IPS-NIHi11 (cell line): ENCODE measurements around the gene DCAKD.
A peak's percentile ranks its signal among the peaks of the same experiment; 100 is the strongest.

Experiments used
- DNase-seq: peaks from one replicate; pipeline ENCODE4 v3.0.0; 2012; ENCODE audit warnings: mixed read lengths, low spot score

DCAKD gene, protein sequence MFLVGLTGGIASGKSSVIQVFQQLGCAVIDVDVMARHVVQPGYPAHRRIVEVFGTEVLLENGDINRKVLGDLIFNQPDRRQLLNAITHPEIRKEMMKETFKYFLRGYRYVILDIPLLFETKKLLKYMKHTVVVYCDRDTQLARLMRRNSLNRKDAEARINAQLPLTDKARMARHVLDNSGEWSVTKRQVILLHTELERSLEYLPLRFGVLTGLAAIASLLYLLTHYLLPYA

DNA sequence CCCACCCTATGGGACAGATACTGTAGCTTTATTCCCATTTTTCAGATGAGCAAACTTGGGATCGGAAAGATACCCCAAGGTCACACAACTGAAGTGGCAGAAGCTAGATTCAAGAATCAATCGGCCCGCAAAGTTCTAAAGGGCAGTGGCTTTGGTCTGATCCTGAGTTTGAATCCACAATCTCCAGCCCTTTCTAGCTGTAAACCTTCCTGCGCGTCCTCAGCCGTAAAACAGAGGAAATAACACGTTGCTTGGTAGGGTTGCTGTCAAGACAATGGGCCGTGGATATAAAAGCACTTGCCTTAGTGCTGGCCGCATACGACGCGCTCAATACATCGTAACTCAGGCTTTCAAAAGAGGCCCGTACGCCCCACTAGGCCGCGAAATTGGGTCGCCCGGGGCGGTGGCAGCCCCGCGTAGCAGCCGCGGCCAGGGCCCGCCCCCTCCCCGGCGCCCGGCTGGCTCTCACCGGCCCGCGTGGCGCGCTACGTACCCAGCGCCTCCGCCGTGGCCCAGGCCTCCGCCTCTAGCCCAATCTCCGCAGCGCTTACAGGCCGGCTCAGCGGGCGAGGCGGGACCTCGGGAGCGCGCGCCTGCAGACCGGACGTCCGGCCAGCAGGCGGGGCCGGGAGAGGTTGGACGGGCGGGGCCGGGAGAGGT is at the start of gene DCAKD:
Gene DCAKD, minus strand, starts transcription at position 573 of the 660 bp plus-strand sequence. CDS start 16,747 bp downstream, outside the sequence.
- peak; percentile 95 for DNase-seq

DNA sequence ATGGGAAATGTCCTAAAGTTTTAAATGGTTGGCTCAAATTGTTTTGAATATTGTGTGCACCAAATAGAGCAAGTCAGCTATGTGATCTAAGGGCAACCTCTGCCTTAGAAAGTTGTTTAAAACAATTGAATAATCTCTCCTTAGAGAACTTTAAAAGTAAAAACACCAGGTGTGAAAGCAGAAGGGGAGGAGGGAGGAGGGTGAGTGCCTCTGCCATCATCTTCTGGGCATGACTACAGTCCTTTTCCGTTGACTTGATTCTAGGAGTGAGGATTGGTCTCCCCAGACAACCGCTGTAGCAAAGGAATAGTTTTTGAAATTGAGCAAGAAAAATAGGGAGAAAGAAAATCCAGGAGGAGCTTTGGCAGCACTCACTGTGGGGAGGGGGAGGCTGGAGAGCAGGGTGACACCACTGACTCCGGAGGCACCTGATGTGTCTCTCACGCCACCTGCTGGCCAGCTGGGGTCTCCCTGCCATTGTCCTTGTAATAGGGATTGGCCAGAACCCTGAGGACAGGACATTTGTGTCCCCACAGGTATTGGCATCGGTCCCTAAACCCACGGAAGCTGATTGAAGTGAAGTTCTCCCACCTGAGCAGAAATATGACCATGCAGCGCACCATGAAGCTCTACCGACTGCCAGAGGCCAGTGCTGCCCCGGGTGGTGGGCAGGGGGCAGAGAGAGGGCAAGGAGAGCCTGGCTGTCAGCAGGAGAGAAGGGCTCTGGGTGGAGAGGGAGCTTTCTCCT is 47.6 kb upstream of the DCAKD start:
- peak; percentile 97 for DNase-seq

DNA sequence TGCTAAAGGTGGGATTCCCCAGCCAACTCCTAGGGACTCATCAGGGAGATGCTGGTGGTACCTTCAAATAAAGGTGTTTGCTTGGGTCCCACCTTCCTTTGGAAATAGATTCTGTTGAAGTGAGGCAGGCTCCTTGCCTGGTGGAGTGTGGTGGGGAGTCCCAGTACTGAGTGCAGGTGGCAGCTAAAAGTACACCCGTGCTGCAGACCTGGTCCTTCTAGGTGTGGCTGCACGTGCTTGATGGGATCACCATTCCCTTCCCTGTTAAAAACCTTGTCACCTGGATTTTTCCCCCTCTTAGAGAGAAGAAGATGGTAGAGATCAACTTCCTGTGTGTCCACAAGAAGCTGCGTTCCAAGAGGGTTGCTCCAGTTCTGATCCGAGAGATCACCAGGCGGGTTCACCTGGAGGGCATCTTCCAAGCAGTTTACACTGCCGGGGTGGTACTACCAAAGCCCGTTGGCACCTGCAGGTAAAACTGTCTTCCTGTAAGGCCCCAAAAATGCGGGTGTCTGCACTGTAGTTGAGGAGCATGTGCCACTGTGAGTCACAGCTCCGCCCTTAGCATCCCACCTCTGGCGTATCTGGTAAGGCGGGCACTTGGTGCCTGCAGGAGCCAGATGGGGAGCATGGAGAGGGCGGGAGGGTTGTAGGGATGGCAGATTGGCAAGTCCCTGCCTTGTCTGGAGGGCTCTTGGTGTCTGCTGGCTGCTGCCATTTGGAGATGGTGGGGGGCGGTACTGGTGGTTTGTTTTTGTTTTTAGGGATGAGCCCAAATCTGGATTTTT is 46.8 kb upstream of the DCAKD start:
- no peak for DNase-seq

DNA sequence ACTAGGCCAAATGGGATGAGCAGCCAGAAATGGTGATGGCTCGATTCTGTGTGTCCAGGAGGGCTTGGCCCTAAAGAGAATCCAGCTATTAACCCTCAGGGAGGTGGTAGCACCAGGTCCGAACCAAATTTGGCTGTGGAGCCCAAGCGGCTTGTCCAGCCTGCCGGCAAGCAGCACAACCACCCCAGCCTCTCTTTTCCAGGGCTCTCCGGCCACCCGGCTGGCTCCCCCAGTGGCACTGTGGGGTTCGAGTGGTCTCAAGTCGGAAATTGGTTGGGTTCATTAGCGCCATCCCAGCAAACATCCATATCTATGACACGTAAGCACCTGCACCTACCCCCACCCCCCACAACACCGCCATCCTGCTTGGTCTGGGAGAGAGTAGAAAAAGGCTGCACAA is 45.5 kb upstream of the DCAKD start:
- no peak for DNase-seq

DNA sequence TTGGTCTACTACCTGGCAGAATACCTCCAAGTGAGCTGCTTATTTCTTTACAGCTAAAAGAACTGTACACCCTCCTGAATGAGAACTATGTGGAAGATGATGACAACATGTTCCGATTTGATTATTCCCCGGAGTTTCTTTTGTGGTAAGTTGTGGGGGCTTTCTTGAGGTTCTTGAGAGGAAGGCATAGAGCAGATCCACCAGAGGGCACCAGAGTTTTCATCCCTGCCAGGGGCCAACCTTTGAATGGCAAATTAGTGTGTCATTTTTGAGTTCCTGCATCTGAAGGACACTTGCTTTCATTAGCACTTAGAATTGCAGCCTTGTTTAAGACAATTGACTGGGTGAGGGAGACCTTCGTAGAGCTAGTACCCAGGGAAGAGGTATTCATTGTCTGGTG is 44.7 kb upstream of the DCAKD start:
- DNase-seq: peak; percentile 64

DNA sequence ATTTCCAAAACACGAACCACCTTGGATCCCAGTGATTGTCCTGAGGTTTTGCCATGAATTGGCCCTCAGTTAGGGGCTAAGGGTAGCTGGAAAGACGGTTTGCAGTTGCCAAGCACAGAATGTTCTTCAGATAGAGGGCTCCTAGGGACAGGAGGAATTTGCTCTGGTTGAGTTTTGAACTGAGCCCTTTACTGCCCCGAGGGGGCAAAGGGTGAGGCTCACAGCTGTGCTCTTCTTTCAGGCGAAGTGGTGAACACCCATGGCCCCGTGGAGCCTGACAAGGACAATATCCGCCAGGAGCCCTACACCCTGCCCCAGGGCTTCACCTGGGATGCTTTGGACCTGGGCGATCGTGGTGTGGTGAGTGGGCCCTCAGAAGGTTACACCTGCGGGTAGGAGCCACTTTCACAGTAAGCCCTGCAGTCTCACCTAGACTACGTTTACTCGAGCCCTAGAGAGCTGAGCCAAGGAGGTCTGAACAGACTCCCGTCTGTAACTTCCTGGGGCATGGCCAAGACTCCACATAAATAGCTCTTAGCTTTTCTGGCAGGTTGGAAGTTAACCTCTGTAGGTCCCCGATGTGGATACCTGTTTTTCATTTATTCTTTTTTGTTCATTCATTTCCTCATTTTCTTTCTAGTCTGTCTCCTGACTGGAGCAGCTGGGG is 42.1 kb upstream of the DCAKD start:
- DNase-seq: no peak

DNA sequence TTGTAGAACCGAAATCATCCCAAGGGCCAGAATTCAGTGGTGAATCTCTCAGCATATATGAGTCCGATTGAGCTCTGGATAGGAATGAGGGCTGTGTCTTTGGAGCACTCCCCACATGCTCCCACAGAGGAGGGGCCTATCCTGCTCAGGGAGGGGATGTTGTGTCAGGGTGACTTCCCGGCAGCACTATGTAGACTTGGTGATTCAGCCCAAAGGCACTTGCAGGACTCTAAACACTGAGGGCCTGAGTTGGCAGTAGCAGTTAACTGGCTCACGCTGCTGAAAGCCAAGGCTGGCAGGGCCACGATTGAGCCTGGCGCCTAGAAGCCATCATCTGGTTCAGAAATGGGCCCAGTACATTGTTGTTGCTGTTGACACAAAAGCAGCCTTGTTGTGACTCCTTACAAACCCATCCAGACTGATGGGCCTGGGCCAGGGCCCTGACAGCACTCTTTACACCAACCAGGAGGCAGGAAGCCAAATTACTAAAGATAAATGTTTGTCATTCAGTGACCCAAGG is 41.5 kb upstream of the DCAKD start:
- DNase-seq: no peak

DNA sequence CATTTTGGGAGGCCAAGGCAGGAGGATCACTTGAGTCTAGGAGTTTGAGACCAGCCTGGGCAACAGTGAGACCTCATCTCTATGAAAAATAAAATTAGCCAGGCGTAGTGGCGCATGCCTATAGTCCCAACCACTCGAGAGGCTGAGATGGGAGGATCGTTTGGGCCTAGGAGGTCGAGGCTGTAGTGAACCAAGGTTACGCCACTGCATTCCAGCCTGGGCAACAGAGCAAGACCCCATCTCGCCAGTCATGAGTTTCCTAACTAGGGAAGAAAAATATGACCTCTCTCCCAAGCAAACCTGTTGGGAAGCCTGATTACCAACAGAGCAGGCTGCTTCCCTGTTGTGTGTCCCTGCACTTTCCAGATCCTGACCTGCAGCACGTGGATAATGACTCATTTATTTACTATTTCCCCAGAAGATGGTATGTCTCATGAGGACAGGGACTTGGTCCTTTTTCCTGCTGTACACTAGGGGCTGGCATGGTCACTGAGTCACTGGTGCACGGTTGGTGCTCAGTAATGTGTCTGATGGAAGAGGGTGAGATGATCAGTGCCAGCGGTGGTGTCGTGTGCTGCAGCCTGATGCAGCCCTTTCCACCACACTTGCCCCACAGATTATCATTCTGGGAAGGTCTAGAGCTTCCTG is 40.5 kb upstream of the DCAKD start:
- no peak for DNase-seq

DNA sequence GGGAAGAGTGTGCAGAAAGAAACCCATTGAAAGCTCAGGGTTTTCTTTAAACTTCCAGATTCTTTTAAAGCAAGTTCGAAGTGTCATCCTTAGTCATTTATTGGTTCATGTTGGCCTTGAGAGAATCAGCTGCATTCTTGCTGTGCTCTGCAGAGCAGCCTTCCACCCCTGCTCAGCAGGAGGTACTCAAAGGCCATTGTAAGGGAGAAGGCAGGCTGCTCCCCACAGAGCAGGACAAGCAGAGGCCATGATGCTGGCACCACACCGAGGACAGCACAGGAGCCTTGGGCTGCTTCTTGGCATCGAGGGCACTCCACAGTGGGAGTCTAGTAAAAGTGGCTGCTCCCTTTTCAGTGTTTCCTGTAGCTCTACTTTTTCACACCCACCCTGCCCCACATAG is 39.3 kb upstream of the DCAKD start:
- DNase-seq: peak; percentile 75

DNA sequence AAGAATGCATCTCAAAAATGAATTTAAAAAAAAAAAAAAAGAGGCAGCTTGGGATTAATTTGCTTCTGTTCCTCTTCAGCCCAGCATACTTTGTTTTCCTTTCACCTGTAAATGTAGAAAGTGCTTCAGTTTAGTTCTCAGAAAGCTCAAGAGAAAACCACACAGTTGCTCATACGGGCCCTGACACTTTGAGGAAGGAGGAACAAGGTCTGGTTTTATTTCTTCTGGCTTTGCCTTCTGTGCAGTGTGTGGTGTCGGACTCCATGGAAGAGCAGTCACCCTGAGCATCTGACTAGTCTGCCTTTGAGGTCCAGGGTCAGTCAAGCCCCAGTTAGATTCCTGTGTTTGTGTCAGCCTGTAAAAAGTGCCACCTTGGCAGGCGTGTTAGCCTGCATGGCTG is 37.3 kb upstream of the DCAKD start:
- DNase-seq: no peak

DNA sequence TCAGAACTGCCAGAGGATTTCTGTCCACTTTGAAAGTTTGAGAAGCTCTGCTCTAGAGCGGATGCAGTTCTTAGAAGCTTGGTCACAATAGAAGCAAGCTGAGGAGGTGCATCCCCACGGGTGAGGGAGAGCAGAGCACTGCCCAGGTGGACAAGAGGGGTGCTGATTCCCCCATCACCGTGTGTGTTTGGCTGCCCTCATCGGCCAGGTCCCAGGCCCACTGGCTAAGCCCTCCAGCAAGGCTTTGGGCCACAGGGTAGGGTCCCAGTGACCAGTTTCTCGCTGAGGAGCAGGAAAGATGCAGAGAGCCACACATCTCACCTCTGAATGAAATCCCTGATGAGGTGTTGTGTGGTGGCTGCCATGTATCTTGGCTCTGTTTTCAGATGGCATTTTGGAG is 36.5 kb upstream of the DCAKD start:
- no peak for DNase-seq

DNA sequence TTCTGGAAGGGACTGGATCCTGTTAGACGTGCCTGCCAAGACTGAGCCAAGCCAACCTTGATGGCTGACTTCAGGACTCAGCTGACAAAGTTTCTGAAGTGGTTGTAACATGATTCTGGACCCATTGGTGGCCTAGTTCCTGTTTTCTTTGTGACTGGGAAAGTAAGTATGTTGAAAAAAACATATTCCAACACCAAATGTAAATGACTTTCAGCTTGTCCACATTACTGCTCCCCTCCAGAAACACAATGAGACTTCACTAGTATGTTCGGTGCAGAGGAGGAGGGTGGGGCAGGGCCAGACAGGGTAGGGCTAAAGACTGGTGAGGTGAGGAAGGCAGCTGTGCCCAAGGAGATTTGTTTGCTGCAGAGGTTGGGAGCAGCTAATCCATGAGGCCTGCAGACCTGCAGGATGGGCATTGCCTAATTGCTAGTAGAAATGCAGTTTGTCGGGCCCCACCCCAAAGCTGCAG is 36.1 kb upstream of the DCAKD start:
- no peak for DNase-seq

DNA sequence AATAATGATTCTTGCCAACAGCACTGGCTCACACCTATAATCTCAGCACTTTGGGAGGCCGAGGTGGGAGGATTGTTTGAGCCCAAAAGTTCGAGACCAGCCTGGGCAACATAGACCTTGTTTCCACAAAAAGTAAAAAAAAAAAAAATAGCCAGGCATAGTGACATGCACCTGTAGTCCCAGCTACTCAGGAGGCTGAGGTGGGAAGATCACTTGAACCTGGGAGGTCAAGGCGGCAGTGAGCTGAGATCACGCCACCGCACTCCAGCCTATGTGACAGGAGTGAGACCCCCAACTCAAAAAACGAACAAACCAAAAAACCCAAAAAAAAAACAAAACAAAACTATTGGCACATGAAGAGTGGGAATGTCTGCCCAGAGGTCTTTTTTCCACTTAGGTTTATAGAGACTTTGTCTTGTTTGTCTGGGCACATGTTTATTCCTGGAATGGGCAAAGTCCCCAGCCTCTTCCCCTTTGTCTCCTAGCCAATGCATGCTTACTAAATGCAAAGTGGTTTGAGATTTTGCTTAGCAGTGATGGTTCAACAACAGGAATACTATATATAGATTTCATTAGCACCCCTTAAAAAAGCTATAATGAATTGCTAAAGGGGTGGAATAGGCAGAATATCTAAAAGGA is 35.6 kb upstream of the DCAKD start:
- DNase-seq: no peak

DNA sequence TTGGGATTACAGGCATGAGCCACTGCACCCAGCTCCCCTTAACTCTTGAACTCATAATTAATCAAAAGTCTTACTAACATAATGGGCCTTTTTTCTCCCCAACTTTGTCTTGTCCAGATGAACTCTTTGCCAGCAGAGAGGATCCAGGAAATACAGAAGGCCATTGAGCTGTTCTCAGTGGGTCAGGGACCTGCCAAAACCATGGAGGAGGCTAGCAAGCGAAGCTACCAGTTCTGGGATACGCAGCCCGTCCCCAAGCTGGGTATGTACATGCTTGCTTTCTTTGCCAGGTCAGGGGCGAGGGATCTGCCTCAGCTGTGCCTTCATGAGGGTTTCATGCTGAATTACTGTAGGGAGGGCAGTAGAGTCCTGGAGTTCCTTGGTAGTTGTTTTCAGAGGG is 35.0 kb upstream of the DCAKD start:
- no peak for DNase-seq

DNA sequence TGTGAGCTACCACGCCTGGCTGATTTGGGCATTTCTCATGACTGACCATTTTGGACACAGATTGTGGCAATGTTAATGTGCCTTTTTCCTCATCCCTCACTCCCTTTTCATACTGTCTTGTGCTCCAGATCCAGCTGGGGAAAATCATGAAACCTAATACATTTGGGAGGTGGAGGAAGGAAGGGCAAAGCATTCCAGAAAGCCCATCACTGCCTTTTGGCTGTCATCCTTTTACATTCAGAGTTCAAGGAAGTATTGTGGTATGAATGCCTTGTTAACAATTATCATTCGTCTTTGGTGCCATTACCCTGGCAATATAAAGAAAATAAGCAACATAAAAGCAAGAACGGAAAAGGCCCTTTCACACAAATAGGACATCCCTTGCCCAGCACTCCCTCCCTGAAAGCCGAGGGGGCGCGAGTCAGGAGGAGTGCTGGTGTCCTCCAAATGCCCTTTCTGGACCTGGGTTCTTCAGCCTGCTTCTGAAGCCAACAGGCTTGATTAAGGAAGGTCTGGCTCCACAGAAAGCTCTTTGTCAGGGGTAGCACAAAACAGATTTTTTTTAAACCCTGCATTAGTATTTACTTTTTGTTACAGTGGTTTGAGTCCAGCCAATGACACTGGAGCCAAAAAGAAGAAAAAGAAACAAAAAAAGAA is 29.7 kb upstream of the DCAKD start:
- DNase-seq: no peak

DNA sequence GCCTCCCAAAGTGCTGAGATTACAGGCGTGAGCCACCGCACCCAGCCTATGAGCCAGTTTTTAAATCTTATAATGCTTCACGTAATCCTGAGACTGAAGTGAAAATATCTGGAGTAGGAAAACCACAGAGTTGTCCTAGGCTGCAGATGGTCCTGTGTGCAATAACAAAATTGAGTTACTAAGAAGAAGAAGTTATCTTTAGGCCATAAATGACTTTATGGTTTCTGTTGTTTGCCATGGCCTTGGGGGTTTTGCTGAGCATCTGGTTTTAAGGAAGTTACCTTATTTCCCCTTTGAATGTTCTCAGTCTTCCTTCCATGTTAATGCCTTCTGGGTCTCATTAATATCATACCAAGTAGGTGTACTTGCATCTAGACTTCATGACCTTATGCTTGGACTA is 26.2 kb upstream of the DCAKD start:
- no peak for DNase-seq

DNA sequence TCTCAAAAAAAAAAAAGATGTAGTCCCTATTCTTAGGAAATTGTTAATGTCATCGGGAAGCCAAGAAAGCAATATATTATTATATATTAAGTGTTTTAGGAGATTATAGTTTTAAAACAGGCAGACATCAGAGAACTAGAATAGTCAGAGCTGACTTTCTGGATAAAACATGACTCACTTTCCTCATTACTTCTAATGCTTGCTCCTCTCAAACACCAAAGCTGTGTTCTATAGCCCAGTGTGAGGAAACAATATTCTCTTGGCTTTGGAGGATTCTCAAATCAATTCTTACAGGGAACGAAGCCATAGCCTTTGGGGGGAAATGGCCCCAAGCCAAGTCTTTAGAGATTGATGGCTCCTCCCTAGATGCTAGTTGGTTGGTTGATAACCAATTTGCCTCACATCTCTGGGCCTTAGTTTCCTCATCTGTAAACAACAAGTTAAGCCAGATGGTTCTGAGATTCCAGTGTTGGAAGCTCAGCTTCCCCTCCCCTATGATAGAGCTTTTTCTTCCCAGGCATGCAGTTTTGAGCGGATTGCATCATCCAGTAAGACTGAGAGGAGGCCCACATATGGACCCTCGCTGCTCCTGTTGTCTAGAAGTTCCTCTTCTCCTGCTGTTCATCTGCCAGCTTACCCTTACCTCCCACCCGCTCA is 22.1 kb upstream of the DCAKD start:
- DNase-seq: no peak

DNA sequence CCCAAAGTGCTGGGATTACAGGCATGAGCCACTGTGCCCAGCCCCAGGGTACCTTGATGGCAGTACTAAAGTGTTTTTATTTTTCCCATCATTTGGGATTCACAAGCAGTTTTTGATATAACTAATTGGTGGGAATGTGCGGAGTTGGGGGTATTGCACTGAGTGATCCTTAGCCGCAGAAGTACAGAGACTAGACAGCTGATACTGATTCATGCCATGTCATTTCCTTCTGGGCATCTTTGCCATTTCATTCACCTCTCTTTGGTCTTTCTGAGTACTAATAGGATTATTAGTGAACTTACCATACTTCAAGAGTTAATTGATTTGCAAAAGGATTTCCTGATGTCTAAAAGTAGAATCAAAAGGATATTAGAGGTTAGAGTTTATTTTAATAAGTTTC is 19.4 kb upstream of the DCAKD start:
- no peak for DNase-seq

DNA sequence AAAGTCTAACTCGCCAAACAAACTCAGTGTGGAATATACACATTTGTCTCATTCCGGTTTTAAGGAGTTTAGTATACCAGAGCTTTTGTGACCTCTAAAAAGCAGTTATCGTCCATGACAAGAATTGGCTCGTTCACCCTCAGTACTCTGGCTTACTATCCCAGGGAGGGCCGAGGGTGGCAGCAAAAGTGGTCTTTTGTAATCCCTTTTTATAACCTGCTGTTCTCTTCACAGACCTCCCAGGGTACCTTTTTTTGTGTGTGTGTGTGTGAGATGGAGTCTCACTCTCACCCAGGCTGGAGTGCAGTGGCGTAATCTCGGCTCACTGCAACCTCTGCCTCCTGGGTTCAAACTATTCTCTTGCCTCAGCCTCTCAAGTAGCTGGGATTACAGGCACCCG is 18.6 kb upstream of the DCAKD start:
- DNase-seq: no peak

DNA sequence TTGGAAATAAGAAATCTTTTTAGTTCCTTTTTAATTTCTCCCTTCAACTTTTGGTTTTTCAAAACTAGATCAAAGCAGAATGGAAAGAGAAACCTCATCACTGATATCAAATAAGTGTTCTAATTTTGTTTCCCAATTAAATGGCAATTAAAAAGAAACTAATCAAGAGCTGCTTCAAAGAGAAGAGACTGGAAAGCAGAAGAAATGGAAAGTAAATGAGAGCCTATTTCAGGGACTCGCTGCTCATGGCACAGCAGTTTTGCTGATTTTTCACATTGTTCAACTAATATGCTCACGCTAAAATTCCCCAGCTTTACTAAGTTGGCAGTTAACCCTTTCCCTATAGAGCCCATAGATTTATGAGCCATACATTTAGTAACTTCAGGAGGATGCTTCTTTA is 16.2 kb upstream of the DCAKD start:
- DNase-seq: no peak
